ENCODE measurements around the gene PTTG1IP. TPM values are rescaled to one million over a fixed set of nuclear protein-coding genes. Genes with fewer than 3 reads are reported as not detected.

Gene PTTG1IP
- total and polyA plus RNA-seq, 2 donors (not counting 1 experiment from before 2014, with no cell fraction given): 30.7 to 58.6 TPM

GRCh38 chr21:44847261-44848056, 26.0 kb downstream of the PTTG1IP start:
- ATAC-seq (ENCODE audit: low read depth) (no peak), DNase-seq (no peak)
- H3K4me2 ChIP-seq (replicated peaks; ENCODE audit: low read depth, low read length, poor library complexity, severe bottlenecking): no peak overlapping the region
- no peaks in the 10 kb centered on the region for H3K9me3 Mint-ChIP-seq (ENCODE audit: insufficient read depth)
- intact Hi-C loops (cut with micrococcal nuclease): no loop called here
- peaks cover 18% of the 10 kb centered on the region for H3K4me1 Mint-ChIP-seq
- peaks cover 0 to 33% of the 10 kb centered on the region in 2 experiments for H3K36me3 ChIP-seq (replicated peaks in 1 of 2; ENCODE audit: control extremely low read depth in 1 of 2, control insufficient read depth in 1 of 2, extremely low read depth in 1 of 2, insufficient read depth in 2 of 2, low read length in 1 of 2)
- no peak overlapping the region for H3K4me3 Mint-ChIP-seq
- peaks cover 16 to 17% of the 10 kb centered on the region in 2 donors for H3K4me1 ChIP-seq (ENCODE audit: control insufficient read depth in 2 of 2, insufficient read depth in 2 of 2, low read length in 2 of 2)
- 94% methylated on average over 24 of the region's 24 CpGs for WGBS (ENCODE audit: insufficient coverage)
- H3K79me2 ChIP-seq (ENCODE audit: control insufficient read depth, insufficient read depth, low read length): no peaks in the 10 kb centered on the region
- peaks cover 10% of the 10 kb centered on the region for H4K20me1 ChIP-seq (ENCODE audit: control insufficient read depth, insufficient read depth, low read length, poor library complexity, severe bottlenecking)
- H3K27me3 ChIP-seq (replicated peaks in 1 of 4; ENCODE audit: control extremely low read depth in 1 of 4, control insufficient read depth in 3 of 4, insufficient read depth in 4 of 4, low read length in 3 of 4): peaks cover 0 to 11% (median 2%) of the 10 kb centered on the region in 4 experiments
- H2AFZ ChIP-seq (ENCODE audit: insufficient read depth, low read depth, low read length, poor library complexity, severe bottlenecking): no peak overlapping the region
- peaks cover 11% of the 10 kb centered on the region for H3K27me3 Mint-ChIP-seq
- ChIA-PET CTCF (interaction anchor here (1.0 to 2.7 kb wide), 2 partner anchors 13 to 26 kb away, joined by 4 to 12 read pairs; partner anchors contain the start of gene PTTG1IP), POLR2A (interaction anchor here (0.6 kb wide), 1 partner anchor 58 kb away, joined by 3 read pairs; no protein-coding TSS in a partner anchor)
- TF ChIP-seq, protein P1, sequence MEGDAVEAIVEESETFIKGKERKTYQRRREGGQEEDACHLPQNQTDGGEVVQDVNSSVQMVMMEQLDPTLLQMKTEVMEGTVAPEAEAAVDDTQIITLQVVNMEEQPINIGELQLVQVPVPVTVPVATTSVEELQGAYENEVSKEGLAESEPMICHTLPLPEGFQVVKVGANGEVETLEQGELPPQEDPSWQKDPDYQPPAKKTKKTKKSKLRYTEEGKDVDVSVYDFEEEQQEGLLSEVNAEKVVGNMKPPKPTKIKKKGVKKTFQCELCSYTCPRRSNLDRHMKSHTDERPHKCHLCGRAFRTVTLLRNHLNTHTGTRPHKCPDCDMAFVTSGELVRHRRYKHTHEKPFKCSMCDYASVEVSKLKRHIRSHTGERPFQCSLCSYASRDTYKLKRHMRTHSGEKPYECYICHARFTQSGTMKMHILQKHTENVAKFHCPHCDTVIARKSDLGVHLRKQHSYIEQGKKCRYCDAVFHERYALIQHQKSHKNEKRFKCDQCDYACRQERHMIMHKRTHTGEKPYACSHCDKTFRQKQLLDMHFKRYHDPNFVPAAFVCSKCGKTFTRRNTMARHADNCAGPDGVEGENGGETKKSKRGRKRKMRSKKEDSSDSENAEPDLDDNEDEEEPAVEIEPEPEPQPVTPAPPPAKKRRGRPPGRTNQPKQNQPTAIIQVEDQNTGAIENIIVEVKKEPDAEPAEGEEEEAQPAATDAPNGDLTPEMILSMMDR (IDR thresholded peaks at IDR 0.05): no peak
- no peak for TF ChIP-seq EZH2 (IDR thresholded peaks at IDR 0.05; ENCODE audit: borderline replicate concordance, insufficient read depth, low read depth, low read length, poor library complexity, severe bottlenecking)
- H3K27ac Mint-ChIP-seq: no peak overlapping the region
- no peak overlapping the region for H3K27ac ChIP-seq (ENCODE audit: low read length in 2 of 2)
- no peak overlapping the region for H3K9ac ChIP-seq (ENCODE audit: low read length)
- H3K9me3 ChIP-seq (ENCODE audit: control extremely low read depth in 1 of 3, control insufficient read depth in 2 of 3, insufficient read depth in 1 of 3, low read length in 2 of 3): no peaks in the 10 kb centered on the region
- no peak overlapping the region for H3K4me3 ChIP-seq (ENCODE audit: control extremely low read depth in 1 of 5, extremely low read depth in 1 of 5, insufficient read depth in 1 of 5, low read depth in 2 of 5, low read length in 4 of 5)
